GM18511 (cell line): ENCODE results near the gene ETV6.

ENCODE experiments used
- ATAC-seq: cut with Tn5 transposase; IDR thresholded peaks from one replicate; pipeline ENCODE4 v1.9.1; 2021; ENCODE audit warnings: mild to moderate bottlenecking, moderate library complexity; ENCODE audit not compliant: unreplicated experiment

ETV6 gene

DNA sequence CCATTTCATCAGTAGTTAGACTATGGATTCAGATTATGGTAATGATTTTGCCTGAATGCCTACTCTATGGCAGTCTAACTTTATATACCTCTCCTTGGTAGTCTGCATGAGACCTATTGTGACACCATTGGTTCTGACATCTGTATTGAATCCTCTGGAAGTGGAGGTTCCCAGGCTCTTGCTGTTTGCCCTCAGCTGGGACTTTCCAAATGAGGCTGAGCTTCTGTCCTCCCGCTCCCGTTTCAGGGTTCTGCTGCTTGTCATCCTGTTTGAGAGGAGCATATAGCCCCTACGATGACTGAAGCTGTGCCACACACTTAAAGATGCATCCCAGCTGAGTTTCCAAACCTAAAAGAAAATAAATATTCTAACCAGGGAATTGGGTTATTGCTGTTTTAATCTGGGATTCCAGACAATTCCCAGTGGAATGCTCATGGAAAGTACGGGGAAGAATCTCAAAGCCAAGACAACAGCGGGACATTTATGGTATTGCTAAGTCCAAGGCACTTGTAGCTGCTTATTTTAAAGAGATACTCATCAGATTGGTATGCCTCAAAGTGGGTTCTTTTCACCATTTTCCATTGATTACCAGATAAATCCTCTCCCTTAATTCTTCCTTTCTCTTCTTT is 105.9 kb downstream of the ETV6 start:
- ATAC-seq: no peak

DNA sequence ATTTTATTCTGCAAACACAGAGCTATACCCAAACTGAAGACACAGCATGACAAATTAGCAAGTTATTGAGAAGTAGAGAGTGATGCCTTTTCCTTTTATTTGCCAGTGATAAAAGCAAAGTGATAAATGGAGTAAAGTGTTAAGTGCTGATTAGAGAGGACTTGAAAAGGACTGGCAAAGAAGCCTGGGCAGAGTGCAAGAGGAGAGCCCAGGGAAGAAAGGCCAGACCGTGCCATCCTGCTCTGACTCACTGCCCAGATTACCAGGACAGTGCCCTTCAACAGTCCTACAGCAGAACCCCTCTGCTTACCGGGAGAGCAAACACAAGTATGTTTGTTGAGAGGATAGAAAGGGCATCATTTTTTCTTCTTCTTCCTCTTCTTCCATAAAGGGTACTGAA is 106.5 kb downstream of the ETV6 start:
- ATAC-seq: no peak

DNA sequence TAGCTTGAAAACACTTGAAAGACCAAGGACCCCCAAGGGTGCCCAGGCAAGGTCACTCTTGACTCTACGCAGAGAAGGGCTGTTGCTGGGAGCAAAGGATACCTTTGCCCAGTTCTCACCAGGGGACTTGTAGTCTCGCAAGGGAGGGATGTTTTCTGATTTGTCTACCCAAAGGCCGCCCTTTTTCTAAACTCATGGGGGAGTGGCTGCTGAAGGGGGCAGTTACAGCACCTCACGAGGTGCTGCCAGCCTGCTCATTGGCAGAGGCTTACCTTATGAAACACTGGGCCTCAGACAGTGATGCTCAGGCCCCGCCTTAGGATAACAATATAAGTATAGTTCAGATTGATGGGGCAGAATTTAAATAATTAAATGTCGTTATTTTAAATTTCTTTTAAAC is 107.0 kb downstream of the ETV6 start:
- no peak for ATAC-seq

DNA sequence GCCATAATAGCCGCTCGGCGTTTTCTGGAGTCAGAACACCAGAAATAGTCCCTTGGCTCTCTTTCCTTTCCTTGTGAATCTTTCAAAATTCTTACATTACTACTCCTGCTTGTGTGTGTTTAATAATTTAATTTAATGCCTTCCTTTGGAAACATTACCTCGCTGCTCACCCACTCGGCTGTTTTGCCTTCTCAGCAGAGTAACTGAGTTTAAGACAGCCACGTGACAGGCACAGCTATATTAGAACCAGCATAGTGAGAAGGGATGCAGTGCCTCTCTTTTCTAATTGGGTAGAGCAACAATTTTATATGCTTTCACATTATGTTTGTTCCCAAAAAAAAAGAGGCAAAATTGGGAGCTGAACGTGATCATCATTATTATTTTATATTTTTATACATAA is 107.6 kb downstream of the ETV6 start:
- no peak for ATAC-seq

- ATAC-seq: no peak
Observed at GRCh38 chr12:11757531-11757930, 108.1 kb downstream of the ETV6 start.

- ATAC-seq: no peak
Observed at GRCh38 chr12:11758087-11758486, 108.6 kb downstream of the ETV6 start.

- ATAC-seq: peak; percentile 47
Observed at GRCh38 chr12:11758510-11759493, 109.3 kb downstream of the ETV6 start.

GRCh38 chr12:11759494-11759878 is 110.0 kb downstream of the ETV6 start:
- ATAC-seq: no peak

GRCh38 chr12:11759899-11760298 is 110.4 kb downstream of the ETV6 start:
- ATAC-seq: no peak

DNA sequence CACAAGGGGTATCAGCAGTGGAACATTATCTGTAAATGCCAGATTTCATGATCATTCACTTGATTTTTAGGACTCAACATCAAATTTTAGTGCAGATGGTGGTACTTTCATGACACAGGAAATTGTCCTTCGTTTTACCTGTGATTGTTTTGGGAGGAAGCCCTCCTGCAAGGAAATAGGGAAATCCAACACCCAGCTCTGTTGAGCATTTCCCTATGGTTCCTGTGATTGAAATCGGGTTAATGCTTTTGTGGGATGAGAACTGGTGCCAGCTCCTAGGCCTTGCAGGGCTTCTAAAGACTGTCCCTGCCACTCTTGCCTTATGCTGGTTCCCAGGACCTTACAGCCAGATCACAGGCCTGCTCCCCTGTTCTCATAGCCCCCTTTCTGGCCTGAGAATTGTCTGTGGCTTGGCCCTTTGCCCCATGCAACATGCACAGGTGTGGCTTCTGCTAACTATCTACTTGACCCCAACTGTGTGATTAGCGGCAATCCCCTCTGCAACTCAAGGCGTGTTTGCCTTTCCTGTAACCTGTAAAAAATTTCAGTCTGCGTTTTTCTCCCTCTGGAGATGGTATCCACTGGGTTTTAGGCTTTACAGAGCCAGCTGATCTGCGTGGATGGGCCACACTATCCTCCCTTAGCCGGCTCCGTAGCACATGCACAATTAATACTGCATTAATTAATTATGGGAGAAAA is 112.5 kb downstream of the ETV6 start:
- ATAC-seq: peak; percentile 56

DNA sequence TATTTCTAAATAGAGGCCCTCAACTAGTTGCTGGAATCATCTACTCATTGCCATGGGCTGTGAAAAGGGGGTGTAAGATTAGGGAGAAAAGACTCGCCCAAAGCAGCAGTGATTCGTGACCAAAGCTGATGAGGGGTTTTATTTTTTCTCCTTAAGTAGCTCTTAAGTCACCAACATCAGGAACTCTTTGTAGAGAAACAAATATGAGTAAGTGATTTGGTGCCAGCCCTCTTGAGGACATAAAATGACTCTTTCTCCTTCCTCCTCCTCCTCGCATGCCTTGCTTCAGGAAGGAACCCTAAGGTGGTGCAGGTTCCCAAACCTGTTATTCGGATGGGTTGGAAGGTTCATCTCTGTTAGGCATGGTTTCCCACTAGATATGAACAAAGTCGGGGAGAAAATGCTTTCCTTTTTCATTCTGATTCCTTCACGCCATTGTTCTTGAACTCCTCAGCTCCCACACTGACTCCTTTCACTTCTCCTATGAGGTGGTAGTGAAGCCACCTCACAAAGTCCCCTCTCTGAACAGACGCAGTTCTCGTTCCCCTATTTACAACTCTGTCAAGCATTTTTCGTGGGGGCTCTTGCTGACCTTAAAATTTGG is 113.4 kb downstream of the ETV6 start:
- peak; percentile 37 for ATAC-seq

GRCh38 chr12:11763760-11764520 is 114.5 kb downstream of the ETV6 start:
- ATAC-seq: no peak

DNA sequence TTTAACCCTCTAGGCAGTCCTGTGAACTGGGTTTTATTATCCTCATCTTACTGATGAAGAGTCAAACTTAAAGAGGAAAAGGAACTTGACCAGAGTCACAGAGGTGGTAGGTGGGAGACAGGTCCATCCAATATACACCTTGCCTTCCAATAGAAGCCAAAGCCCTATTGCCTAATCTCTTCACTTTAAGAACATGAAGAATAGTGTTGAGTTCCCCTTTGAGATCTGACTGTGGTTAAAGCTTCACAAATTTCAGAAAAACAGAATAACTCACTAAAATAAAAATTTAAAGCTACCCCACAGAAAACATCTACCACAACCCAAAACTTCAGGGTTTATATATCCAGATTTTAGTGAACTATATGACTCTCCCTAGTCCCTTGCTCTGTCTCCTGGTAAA is 115.4 kb downstream of the ETV6 start:
- no peak for ATAC-seq

GRCh38 chr12:11765421-11765816 is 115.9 kb downstream of the ETV6 start:
- ATAC-seq: no peak

DNA sequence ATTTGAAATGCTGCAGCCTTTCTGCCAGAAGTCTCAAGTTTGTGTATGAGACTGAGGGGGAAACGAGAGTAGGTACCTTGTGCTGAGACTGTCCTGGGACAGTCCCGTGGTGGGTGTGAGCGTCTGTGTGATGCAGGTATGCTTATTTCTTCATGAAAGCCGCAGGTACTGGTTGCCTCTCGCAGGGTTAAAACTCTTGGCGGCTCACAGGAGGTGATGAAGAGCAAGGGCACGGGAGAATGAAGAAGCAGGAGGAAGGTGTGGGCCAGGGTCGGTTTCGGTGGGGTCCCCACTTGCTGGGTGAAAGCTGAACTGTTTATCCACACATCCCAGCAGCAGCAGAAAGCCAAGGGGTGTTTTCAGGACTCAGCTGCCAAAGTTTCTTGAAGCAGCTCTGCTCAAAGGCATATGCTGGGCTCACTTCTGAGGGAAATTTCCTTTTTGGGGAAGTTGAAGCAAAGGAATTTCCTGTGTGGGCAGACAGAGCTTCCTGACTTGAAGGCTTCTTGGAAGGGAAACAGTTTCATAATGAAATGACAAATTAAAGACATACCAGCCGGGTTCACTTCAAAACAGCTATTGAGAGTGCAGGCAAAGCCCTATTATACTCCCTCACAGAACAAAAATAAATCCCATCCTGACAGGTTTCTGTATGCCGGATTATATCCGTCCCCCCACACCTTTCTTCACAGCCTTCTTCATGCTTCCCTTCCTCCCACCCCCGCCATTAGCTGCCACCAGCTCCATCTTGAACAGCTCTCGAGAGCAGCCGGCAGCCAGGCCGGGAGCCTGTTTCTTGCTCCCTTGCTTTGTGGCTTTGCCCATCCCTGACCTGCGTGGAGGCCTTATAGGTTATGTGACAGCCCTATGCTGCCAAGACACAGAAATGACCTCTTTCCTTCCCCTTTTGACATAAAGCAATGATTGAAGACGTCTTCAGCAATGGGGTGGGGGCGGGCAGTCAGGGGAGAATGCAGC is 116.6 kb downstream of the ETV6 start:
- ATAC-seq: peak; percentile 68

DNA sequence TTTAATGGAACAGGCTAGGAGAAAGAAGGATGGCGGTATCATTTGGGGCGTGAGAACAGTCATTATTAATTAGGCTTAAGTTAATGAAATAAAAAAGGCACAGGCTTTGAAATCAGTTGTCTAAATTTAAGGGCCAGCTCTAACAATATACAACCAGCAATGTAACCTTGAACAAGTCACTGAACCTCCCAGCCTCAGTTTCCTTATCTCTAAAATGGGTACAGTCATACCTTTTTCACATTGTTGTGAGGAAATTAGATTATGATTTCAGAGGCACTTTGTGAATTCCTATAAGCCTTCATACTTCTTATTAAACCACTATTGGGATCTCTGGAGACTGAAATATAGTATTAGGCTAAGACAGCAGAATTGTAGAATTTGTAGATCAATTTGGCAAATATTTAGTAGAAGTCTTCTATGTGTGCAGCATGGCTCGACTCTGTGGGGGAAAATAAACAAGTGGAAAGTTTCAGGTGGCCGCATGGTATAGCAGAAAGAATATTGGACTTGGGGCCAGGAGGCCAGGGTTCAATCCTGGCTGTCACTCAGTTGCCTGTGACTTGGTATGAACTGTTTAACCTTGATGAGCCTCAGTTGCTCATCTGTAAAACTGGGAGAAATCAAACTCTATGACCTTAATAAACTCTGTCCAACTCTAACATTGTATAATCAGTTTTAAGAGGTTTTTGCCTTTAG is 117.7 kb downstream of the ETV6 start:
- no peak for ATAC-seq

GRCh38 chr12:11767798-11768197 is 118.3 kb downstream of the ETV6 start:
- no peak for ATAC-seq

DNA sequence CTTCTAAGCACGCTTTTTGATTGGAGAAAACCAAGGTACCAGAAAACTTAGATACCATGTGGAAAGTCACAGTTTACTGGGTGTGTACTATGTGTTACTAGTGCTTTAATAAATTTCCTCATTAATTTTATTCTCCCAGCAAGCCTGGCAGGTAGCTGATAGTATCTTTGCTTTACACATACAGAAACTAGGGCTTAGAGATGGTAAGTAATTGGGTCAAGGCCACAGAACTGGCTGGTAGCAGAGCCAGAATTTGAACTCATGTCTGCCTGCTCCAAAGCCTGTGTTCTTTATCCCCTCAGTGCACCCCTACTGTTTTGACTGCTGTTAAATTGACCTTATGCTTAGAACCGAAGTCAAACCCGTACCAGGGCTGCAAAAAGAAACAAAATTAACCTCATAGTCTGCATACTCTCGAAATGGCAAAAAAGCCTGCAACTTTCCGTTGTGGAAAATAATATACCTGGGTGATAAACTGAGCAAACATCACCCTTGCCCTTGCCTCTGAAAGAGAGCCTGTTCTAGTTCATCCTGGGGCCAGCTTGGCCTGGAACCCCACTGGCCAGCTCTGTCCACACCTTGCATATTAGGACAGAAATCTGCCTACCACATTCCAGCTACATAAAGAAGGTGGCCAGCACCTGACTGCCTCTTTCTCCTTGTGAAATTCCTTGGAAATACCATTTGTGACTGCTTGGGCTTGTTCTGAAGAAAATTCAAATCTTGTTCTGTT is 118.9 kb downstream of the ETV6 start:
- ATAC-seq: no peak
